ENCODE measurements around the gene PPP6R2.

DNA sequence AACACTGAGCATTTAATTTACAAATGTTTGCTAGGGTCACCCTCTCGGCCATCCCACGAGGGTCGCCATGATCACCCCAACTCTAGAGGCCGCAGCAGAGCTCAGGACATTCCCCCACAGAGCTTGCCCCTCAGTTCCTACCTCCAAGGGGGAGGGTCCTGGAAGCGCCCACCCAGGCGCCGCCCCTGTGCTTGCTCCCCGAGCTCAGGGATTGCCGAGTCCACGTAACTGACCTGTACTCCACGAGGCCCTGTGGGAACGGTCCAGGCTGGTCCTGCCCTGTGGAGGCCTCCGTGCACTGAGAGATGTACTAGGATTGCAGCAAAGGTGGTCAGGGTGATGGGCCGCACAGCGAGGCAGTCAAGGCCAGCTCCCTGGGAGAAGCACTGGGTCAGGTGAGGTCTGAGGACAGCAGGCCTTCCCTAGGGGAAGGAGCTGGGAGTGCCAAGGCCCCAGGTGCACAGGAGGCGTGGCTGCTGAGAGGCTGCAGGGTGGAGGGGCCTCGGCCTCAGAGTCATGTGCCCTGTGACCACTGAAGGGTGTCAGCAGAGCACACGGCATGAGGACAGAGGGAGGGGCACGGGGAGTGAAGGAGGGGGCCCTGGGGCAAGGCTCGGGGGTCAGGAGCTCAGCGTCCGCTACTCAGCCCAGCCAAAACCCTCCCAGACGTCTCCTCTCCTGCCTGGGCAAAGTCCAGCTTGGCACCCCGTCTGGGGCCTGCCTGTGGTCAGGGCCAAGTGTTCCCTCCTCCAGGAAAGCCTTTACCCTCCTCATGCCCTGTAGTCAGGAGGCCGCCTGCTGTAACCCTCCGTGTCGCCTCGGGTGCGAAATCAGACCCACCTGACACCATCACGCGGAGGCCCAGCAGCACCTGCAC lies 141.1 kb downstream of the PPP6R2 start:
- TF ChIP-seq YY1 (IDR thresholded peaks at IDR 0.05; ENCODE audit: insufficient read depth, insufficient read length) (no peak), ZNF274 (IDR thresholded peaks at IDR 0.05; ENCODE audit: low read depth, low read length) (no peak), SUZ12 (IDR thresholded peaks at IDR 0.05; ENCODE audit: extremely low read depth, insufficient read depth, insufficient read length) (no peak)

All from NT2/D1 (cell line).